OCI-LY3 (cell line): ENCODE results near the gene RINL.

Experiments used
- H2AFZ ChIP-seq: fragments of 200-600, 300-600 bp; shearing (Covaris generic); 2 replicates; pipeline ENCODE4 v1.6.0; 2014; ENCODE audit warnings: antibody characterized with exemption, low read depth, low read length
- H3K27ac ChIP-seq: fragments of 200-600, 300-600 bp; sonication (generic); 2 replicates; pipeline ENCODE4 v1.5.1; 2014; ENCODE audit warnings: mild to moderate bottlenecking, low read length, moderate library complexity, mixed read lengths
- H3K27me3 ChIP-seq: fragments of 200-600, 300-600 bp; sonication (generic); 2 replicates; pipeline ENCODE4 v1.6.1; 2014; ENCODE audit warnings: low read depth, low read length, mixed read lengths
- H3K36me3 ChIP-seq: fragments of 200-600, 300-600 bp; sonication (generic); replicated peaks from 2 replicates; pipeline ENCODE3; 2014; ENCODE audit warnings: low read depth, low read length, mixed read lengths
- H3K4me1 ChIP-seq: fragments of 300-600, 200-600 bp; sonication (generic); 2 replicates; pipeline ENCODE4 v1.6.1; 2014; ENCODE audit warnings: low read length, mixed read lengths
- H3K4me2 ChIP-seq: fragments of 200-600, 300-600 bp; sonication (generic); 2 replicates; pipeline ENCODE4 v1.6.1; 2014; ENCODE audit warnings: low read length, mixed read lengths
- H3K4me3 ChIP-seq: fragments of 300-600, 200-600 bp; sonication (generic); 2 replicates; pipeline ENCODE4 v1.5.1; 2014; ENCODE audit warnings: antibody characterized with exemption, mild to moderate bottlenecking, low read length, moderate library complexity
- H3K79me2 ChIP-seq: fragments of 300-600, 200-600 bp; shearing (Covaris generic); 2 replicates; pipeline ENCODE4 v1.6.1; 2014; ENCODE audit warnings: mild to moderate bottlenecking, low read length, mixed read lengths
- H3K9ac ChIP-seq: fragments of 300-600, 200-600 bp; shearing (Covaris generic); 2 replicates; pipeline ENCODE4 v1.6.0; 2014; ENCODE audit warnings: mild to moderate bottlenecking, low read length, moderate library complexity
- H3K9me3 ChIP-seq: fragments of 200-600, 300-600 bp; shearing (Covaris generic); 2 replicates; pipeline ENCODE4 v1.6.1; 2014; ENCODE audit warnings: low read length, mixed read lengths; ENCODE audit not compliant: insufficient read depth
- H4K20me1 ChIP-seq: fragments of 200-600, 300-600 bp; sonication (generic); 2 replicates; pipeline ENCODE4 v1.6.1; 2016; ENCODE audit warnings: low read length, mixed read lengths; ENCODE audit not compliant: insufficient read depth
- EZH2phosphoT487 ChIP-seq: fragments of 200-600 bp; shearing (Covaris generic); IDR thresholded peaks from 2 replicates; pipeline ENCODE4 v1.6.1; 2018; ENCODE audit warnings: antibody characterized with exemption, mixed run types, low read depth
- TF ChIP-seq, protein P1 (sequence below): fragments of 200-600, 300-600 bp; sonication (generic); IDR thresholded peaks from 2 replicates; pipeline ENCODE4 v1.5.1; 2014; ENCODE audit warnings: antibody characterized with exemption, low read length, low read depth

RINL gene

GRCh38 chr19:38911388-38912001 lies 33.4 kb upstream of the RINL start:
- TF ChIP-seq, protein P1, sequence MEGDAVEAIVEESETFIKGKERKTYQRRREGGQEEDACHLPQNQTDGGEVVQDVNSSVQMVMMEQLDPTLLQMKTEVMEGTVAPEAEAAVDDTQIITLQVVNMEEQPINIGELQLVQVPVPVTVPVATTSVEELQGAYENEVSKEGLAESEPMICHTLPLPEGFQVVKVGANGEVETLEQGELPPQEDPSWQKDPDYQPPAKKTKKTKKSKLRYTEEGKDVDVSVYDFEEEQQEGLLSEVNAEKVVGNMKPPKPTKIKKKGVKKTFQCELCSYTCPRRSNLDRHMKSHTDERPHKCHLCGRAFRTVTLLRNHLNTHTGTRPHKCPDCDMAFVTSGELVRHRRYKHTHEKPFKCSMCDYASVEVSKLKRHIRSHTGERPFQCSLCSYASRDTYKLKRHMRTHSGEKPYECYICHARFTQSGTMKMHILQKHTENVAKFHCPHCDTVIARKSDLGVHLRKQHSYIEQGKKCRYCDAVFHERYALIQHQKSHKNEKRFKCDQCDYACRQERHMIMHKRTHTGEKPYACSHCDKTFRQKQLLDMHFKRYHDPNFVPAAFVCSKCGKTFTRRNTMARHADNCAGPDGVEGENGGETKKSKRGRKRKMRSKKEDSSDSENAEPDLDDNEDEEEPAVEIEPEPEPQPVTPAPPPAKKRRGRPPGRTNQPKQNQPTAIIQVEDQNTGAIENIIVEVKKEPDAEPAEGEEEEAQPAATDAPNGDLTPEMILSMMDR, result no peak
- no peak for TF ChIP-seq EZH2phosphoT487
- Histone ChIP-seq H3K9me3 (no peaks in the 10 kb centered on the region), H4K20me1 (no peaks in the 10 kb centered on the region), H3K9ac (no peak overlapping the region), H3K27me3 (no peaks in the 10 kb centered on the region), H3K79me2 (no peaks in the 10 kb centered on the region), H3K4me1 (no peaks in the 10 kb centered on the region), H3K27ac (no peak overlapping the region), H3K36me3 (peaks cover 18% of the 10 kb centered on the region), H3K4me3 (no peak overlapping the region), H3K4me2 (no peak overlapping the region), H2AFZ (no peak overlapping the region)

DNA sequence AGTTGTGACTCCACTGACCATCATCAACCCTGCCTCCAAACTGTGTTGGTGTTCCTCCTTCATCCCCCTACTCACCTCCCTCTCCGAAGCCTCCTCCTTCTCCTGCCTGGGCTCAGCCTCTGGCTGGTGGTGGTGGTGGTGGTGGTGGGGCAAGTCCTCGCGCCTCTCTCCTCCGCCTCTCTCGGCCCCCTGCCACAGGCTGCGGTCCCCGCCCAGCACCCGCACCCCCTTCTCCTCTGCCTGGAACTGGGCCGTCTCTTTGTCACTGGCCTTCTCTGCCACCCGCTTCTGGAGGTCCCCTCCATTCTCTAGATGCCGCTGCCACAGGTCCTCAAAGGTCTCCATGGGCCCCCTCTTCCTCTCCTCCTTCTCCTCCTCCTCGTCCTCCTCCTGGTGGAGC lies 32.4 kb upstream of the RINL start:
- peaks cover 23% of the 10 kb centered on the region for H3K36me3 ChIP-seq
- no peaks in the 10 kb centered on the region for H3K4me1 ChIP-seq
- no peak overlapping the region for H3K4me2 ChIP-seq
- H3K9me3 ChIP-seq, result no peaks in the 10 kb centered on the region
- TF ChIP-seq EZH2phosphoT487, result no peak
- TF ChIP-seq, protein P1, result no peak
- no peaks in the 10 kb centered on the region for H4K20me1 ChIP-seq
- no peak overlapping the region for H3K9ac ChIP-seq
- H2AFZ ChIP-seq, result no peak overlapping the region
- no peak overlapping the region for H3K4me3 ChIP-seq
- H3K27me3 ChIP-seq, result no peaks in the 10 kb centered on the region
- H3K27ac ChIP-seq, result no peak overlapping the region
- no peaks in the 10 kb centered on the region for H3K79me2 ChIP-seq

DNA sequence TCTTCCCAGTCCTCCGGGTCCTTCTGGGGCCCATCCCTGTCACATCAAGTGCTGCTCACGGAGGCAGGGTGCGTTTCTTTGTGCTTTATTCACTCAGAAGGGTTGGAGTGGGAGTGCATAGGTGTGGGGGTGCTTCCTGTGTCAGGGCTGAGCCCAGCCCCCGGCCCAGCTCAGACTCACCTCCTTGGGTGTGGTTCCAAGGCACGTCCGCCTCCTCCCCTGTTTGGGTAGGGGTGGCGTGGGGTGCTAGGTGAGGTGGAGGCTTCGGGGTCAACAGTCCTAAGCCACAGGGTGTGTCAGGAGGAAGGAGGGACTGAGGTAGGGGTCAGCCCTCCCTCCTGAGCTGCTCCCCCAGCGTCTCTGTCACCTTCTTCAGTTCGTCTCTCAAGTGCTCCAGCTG lies 30.8 kb upstream of the RINL start:
- H3K4me2 ChIP-seq, result no peak overlapping the region
- no peak overlapping the region for H3K4me3 ChIP-seq
- peaks cover 5% of the 10 kb centered on the region; the same call in 1 of the 2 replicates for H3K79me2 ChIP-seq
- H3K27me3 ChIP-seq, result no peaks in the 10 kb centered on the region
- no peak overlapping the region for H2AFZ ChIP-seq
- H3K9ac ChIP-seq, result no peak overlapping the region
- TF ChIP-seq, protein P1, result no peak
- no peak for TF ChIP-seq EZH2phosphoT487
- H3K36me3 ChIP-seq, result peaks cover 37% of the 10 kb centered on the region
- no peak overlapping the region for H3K27ac ChIP-seq
- H3K4me1 ChIP-seq, result no peaks in the 10 kb centered on the region
- no peaks in the 10 kb centered on the region for H3K9me3 ChIP-seq
- H4K20me1 ChIP-seq, result no peaks in the 10 kb centered on the region

DNA sequence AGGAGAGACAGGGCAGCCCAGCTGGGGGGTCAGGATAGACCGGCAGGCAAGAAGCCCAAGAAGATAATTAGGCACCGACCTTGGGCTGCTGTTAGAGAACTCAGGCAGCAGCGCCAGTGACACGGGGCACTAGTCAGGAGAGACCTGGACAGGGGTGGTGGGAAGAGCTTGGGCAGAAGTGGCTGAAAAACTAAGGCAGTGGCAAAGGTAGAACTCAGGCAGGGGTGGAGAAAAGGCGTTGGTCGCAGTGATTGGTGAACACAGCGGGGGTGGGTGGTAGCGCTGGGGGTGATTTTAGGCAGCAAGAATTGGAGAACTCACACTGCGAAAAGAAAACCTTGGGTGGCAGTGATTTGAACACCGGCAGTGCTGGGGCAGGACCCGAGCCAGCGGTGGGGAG lies 29.6 kb upstream of the RINL start:
- H2AFZ ChIP-seq, result no peak overlapping the region

More for the DNA sequence above, 29.6 kb upstream of the RINL start:
- no peaks in the 10 kb centered on the region for H3K4me1 ChIP-seq
- no peaks in the 10 kb centered on the region for H4K20me1 ChIP-seq
- peaks cover 37% of the 10 kb centered on the region for H3K36me3 ChIP-seq
- no peak for TF ChIP-seq EZH2phosphoT487
- TF ChIP-seq, protein P1, result no peak
- H3K4me2 ChIP-seq, result no peak overlapping the region
- no peaks in the 10 kb centered on the region for H3K27me3 ChIP-seq
- no peak overlapping the region for H3K9ac ChIP-seq
- peaks cover 14% of the 10 kb centered on the region; the same call in 1 of the 2 replicates for H3K79me2 ChIP-seq
- no peak overlapping the region for H3K4me3 ChIP-seq
- no peaks in the 10 kb centered on the region for H3K9me3 ChIP-seq
- no peak overlapping the region for H3K27ac ChIP-seq
